HG03457 (cell line): ENCODE measurements around the gene COL6A1.
"Not testable (repeated sequence)": the region's sequence is repeated elsewhere in the genome, so short reads cannot be mapped to it uniquely, and the experiment has no call there.

ENCODE experiments used
- ATAC-seq: cut with Tn5 transposase; IDR thresholded peaks from one replicate; pipeline ENCODE4 v1.9.1; 2021; ENCODE audit warnings: moderate number of reproducible peaks; ENCODE audit not compliant: unreplicated experiment

COL6A1 gene

GRCh38 chr21:46045154-46045553 is 63.6 kb downstream of the COL6A1 start:
- ATAC-seq, result no peak

DNA sequence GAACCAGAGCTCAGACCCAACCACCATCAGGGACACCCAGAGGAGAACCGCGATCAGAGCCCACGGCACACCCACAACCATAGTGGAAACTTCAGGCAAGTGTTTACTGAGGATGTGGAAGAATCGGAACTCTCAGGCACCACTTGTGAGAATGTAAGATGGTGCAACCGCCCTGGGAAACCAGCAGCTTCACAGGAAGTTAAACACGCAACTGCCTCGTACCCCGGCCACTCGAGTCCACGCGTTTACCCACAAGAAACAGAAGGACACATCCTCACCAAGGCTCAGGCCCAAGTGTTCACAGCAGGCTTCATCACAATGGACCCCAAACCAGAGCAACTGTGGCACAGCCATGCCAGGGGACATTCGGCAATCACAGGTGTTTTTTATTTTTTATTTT is 64.9 kb downstream of the COL6A1 start:
- ATAC-seq, result no peak

GRCh38 chr21:46046906-46047305 is 65.3 kb downstream of the COL6A1 start:
- not testable (repeated sequence) for ATAC-seq

DNA sequence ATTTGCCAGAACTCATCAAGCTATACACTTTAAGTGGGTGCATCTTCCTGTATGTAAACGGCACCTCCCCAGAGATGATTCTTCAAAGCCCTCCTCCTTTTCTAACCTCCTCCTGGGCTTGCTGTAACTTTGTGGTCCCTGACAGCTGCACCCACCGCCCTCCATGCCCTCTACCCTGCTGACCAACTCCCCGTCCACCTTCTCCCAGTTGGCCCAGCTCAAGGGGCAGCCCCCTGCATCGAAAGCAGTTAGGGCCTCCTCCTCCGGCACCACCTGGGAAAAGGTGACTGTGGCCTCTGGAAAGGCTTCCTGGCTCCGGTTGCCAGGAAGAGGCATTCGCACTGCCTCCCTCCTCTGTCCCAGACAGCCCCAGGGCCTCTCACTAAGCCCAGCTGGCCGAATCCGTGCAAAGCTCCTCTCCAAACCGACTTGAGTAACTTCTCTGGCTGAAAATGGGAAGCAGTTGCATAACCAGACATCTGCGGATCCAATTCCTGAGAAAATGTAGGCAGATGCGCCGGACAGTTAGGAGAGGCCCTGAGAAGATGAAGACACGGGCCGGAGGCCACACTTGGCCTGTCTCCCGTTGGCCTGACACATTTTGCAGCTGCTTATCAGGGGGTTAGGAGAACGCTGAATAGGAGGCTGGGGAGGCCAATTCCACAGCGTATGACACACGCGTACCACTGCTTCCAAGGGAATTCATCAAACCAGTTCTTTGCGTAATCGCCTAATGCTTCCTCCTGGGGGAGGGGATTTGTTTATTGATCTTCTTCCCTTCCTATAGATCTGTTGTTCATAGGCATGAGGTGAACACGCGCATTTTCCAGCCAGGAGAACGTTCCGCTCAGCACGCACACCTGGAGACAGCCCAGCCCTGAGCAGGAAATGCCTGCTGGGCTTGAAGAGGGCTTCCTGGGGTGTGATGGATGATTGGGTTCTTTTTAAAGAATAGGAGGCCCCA is 67.6 kb downstream of the COL6A1 start:
- no peak for ATAC-seq

GRCh38 chr21:46049890-46050667 is 68.5 kb downstream of the COL6A1 start:
- ATAC-seq, result no peak

GRCh38 chr21:46050668-46051378 is 69.3 kb downstream of the COL6A1 start:
- ATAC-seq, result no peak

DNA sequence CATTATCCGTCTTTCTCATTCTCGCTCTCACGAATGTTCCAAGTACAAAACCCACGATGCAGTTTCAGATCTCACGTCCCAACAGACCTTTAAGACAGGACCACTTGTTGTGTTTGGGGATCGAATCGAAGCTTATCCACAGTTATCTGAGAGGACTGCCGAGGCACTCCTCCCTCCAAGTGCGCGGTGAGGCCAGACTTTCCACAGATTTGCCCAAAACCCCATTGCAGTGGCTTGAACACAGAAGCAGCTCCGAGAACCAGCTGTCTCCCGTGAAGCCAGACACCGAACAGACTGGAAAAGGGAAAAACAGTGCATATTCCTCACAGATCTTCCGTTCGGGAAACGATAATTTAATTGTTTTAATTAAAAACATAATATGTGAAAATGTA is 69.8 kb downstream of the COL6A1 start:
- ATAC-seq, result no peak

- ATAC-seq, result no peak
Observed at GRCh38 chr21:46051821-46052675, 70.5 kb downstream of the COL6A1 start.

GRCh38 chr21:46052703-46053651 is 71.4 kb downstream of the COL6A1 start:
- no peak for ATAC-seq

DNA sequence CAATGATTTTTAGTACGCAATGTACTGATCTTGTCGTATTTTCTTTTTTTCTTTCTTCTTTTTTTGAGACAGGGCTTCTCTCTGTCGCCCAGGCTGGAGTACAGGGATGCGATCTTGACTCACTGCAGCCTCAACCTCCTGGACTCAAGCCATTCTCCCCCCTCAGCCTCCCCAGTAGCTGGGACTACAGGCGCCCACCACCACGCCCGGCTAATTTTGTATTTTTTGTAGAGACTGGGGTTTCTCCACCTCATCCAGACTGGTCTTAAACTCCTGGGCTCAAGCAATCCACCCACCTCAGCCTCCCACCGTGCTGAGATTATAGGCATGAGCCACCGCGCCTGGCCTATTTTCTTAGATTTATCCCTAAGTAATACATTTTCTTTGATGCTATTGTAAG is 72.5 kb downstream of the COL6A1 start:
- no peak for ATAC-seq

DNA sequence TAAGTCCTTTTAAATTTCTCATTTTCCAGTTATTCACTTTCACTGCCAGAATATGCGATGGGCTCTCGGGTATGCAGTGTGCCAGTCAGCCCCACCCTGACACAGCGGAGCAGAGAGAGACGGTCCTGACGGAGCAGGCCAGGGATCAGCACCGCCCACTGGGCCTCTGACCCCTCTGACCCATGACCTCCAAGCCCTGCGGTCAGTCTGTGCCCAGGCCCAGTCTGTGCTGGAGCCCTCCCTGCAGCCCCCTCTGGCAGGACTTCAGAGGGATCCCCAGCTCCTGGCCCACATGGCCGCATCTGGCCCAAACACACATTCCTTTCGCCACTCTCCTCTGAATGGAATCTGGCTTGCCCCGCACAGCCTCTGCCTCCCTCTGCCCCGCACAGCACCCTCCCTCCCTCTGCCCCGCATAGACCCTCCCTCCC is 72.9 kb downstream of the COL6A1 start:
- ATAC-seq, result no peak
